Hepatocyte (in vitro differentiated cells): ENCODE data around the gene PXDC1.

Source experiments
- CTCF ChIP-seq: fragments of 200-600 bp; sonication (generic); IDR thresholded peaks from 2 replicates; pipeline ENCODE4 v1.5.1; 2016; ENCODE audit warnings: antibody characterized with exemption, mild to moderate bottlenecking; ENCODE audit not compliant: poor library complexity
- EZH2 ChIP-seq: fragments of 200-600 bp; sonication (generic); IDR thresholded peaks from 2 replicates; pipeline ENCODE4 v1.6.1; 2016; ENCODE audit warnings: antibody characterized with exemption, mild to moderate bottlenecking, borderline replicate concordance

GRCh38 chr6:3773678-3774298, 22.3 kb upstream of the PXDC1 start:
- TF ChIP-seq CTCF (no peak), EZH2 (no peak)
